B cell (primary cell): Measurements from ENCODE around the gene TBC1D17. TPM values are rescaled to one million over a fixed set of nuclear protein-coding genes. Genes with fewer than 3 reads are reported as not detected.

Source experiments
- ATAC-seq: fragments of 200-7000 bp; cut with Tn5 transposase; one replicate; pipeline ENCODE4 v1.10.0; 2021; ENCODE audit warnings: low read depth, mild to moderate bottlenecking, moderate number of reproducible peaks, moderate library complexity
- CTCF ChIA-PET: fragments of 350-600 bp; sonication (Branson Sonifier 250); formaldehyde crosslinking; loops from one replicate; lab custom pipeline; 2021; ENCODE audit warnings: antibody characterized with exemption, inconsistent platforms; lab: Charles Lee
- POLR2A ChIA-PET: fragments of 350-600 bp; sonication (Branson Sonifier 250); formaldehyde crosslinking; loops from one replicate; lab custom pipeline; 2021; ENCODE audit warnings: antibody characterized with exemption; lab: Charles Lee
- DNase-seq: peaks from one replicate; pipeline ENCODE4 v3.0.0; 2013
- H2AFZ ChIP-seq: 2 replicates; pipeline ENCODE4 v1.6.1; 2012; ENCODE audit warnings: mild to moderate bottlenecking, low read depth, low read length; ENCODE audit not compliant: insufficient read depth, poor library complexity, severe bottlenecking
- H3K27ac ChIP-seq, 2 donors: 1 replicate in 1 of 2; 2 replicates in 1 of 2; pipeline ENCODE4 v1.5.1; 2012 to 2013; ENCODE audit warnings: low read length in 2 of 2, mild to moderate bottlenecking in 2 of 2, moderate library complexity in 1 of 2
- H3K27me3 ChIP-seq, 4 experiments: fragments of 200-600 bp in 1 of 4; sonication (generic) in 1 of 4; replicated peaks in 1 of 4; 1 replicate in 2 of 4; 2 replicates in 2 of 4; pipeline versions ENCODE4 v1.6.1 to v1.7.0; 2013 to 2016; ENCODE audit warnings: low read length in 3 of 4, mild to moderate bottlenecking in 2 of 4, mixed read lengths in 1 of 4, moderate library complexity in 1 of 4; ENCODE audit not compliant: insufficient read depth in 4 of 4, control insufficient read depth in 3 of 4; ENCODE audit errors: control extremely low read depth in 1 of 4
- H3K36me3 ChIP-seq, 2 experiments: replicated peaks in 1 of 2; 1 replicate in 1 of 2; 2 replicates in 1 of 2; pipeline versions ENCODE4 v1.6.1 to v1.7.1; 2013; ENCODE audit warnings: low read length in 1 of 2; ENCODE audit not compliant: insufficient read depth in 2 of 2, control insufficient read depth in 1 of 2; ENCODE audit errors: control extremely low read depth in 1 of 2, extremely low read depth in 1 of 2
- H3K4me1 ChIP-seq, 2 donors: fragments of 200-600 bp in 1 of 2; sonication (generic) in 1 of 2; 1 replicate in 1 of 2; 2 replicates in 1 of 2; pipeline versions ENCODE4 v1.5.1 to v1.6.1; 2013 to 2017; ENCODE audit warnings: low read length in 2 of 2; ENCODE audit not compliant: control insufficient read depth in 2 of 2, insufficient read depth in 2 of 2
- H3K4me2 ChIP-seq: replicated peaks from 2 replicates; pipeline ENCODE3; 2012; ENCODE audit warnings: mild to moderate bottlenecking, low read depth, low read length; ENCODE audit not compliant: poor library complexity, severe bottlenecking
- H3K4me3 ChIP-seq, 5 experiments: fragments of 200-600 bp in 1 of 5; sonication (generic) in 1 of 5; 1 replicate in 3 of 5; 2 replicates in 2 of 5; pipeline versions ENCODE4 v1.5.1 to v1.7.0; 2011 to 2016; ENCODE audit warnings: low read length in 4 of 5, mild to moderate bottlenecking in 4 of 5, low read depth in 2 of 5, control low read depth in 1 of 5, moderate library complexity in 1 of 5; ENCODE audit not compliant: insufficient read depth in 1 of 5; ENCODE audit errors: control extremely low read depth in 1 of 5, extremely low read depth in 1 of 5
- H3K79me2 ChIP-seq: fragments of 200-600 bp; sonication (generic); one replicate; pipeline ENCODE4 v1.6.0; 2016; ENCODE audit warnings: low read length; ENCODE audit not compliant: control insufficient read depth, insufficient read depth
- H3K9ac ChIP-seq: fragments of 200-600 bp; sonication (generic); 2 replicates; pipeline ENCODE4 v1.6.1; 2017; ENCODE audit warnings: mild to moderate bottlenecking, low read length, moderate library complexity
- H3K9me3 ChIP-seq, 3 donors: one replicate each; pipeline versions ENCODE4 v1.6.1 to v1.7.1; 2013; ENCODE audit warnings: low read length in 2 of 3; ENCODE audit not compliant: control insufficient read depth in 2 of 3, insufficient read depth in 1 of 3; ENCODE audit errors: control extremely low read depth in 1 of 3
- H4K20me1 ChIP-seq: 2 replicates; pipeline ENCODE4 v1.6.0; 2012; ENCODE audit warnings: mild to moderate bottlenecking, low read length; ENCODE audit not compliant: insufficient read depth, control insufficient read depth, poor library complexity, severe bottlenecking
- H3K27ac Mint-ChIP-seq: one replicate; pipeline ENCODE4 v1.8.0; 2021; ENCODE audit warnings: mixed read lengths
- H3K27me3 Mint-ChIP-seq: one replicate; pipeline ENCODE4 v1.8.0; 2021; ENCODE audit warnings: mixed read lengths
- H3K4me1 Mint-ChIP-seq: one replicate; pipeline ENCODE4 v1.8.0; 2021; ENCODE audit warnings: mixed read lengths
- H3K4me3 Mint-ChIP-seq: one replicate; pipeline ENCODE4 v1.8.0; 2021; ENCODE audit warnings: mixed read lengths
- H3K9me3 Mint-ChIP-seq: one replicate; pipeline ENCODE4 v1.8.0; 2022; ENCODE audit warnings: mixed read lengths; ENCODE audit not compliant: insufficient read depth
- EZH2 ChIP-seq: IDR thresholded peaks from 2 replicates; pipeline ENCODE4 v1.6.1; 2012; ENCODE audit warnings: borderline replicate concordance, low read depth, mild to moderate bottlenecking, moderate library complexity, low read length; ENCODE audit not compliant: insufficient read depth, poor library complexity, severe bottlenecking
- WGBS: methylation state at CpG from one replicate; pipeline ENCODE4 v1.1.5; 2013; ENCODE audit warnings: missing lambda C conversion rate; ENCODE audit not compliant: insufficient coverage; 5-methylcytosine and 5-hydroxymethylcytosine counted together
- intact Hi-C: fragments of 100-400 bp; cut with micrococcal nuclease; formaldehyde crosslinking; loops from one replicate; pipeline ENCODE4 v1.10.0; 2022
- polyA plus RNA-seq: library from polyadenylated mRNA; depleted of rRNA; stranded (reverse); fragments of >200 nt; gene quantifications from 2 replicates; pipeline ENCODE4 v1.2.3, GENCODE V29; 2012
- total RNA-seq, 2 donors: library from RNA; stranded (reverse); fragments of 120-200 nt in 1 of 2; gene quantifications; 1 replicate in 1 of 2; 2 replicates in 1 of 2; pipeline versions ENCODE4 v1.2.3 to v1.2.4, GENCODE V29; 2013 to 2022
- TF ChIP-seq, protein P1 (sequence below): fragments of 200-600 bp; IDR thresholded peaks from one replicate; pipeline ENCODE4 v1.8.0; 2022; ENCODE audit warnings: antibody characterized with exemption, mild to moderate bottlenecking

Gene TBC1D17
- total and polyA plus RNA-seq, 2 donors (not counting 1 experiment from before 2014, with no cell fraction given) = 85.7 to 98.7 TPM

DNA sequence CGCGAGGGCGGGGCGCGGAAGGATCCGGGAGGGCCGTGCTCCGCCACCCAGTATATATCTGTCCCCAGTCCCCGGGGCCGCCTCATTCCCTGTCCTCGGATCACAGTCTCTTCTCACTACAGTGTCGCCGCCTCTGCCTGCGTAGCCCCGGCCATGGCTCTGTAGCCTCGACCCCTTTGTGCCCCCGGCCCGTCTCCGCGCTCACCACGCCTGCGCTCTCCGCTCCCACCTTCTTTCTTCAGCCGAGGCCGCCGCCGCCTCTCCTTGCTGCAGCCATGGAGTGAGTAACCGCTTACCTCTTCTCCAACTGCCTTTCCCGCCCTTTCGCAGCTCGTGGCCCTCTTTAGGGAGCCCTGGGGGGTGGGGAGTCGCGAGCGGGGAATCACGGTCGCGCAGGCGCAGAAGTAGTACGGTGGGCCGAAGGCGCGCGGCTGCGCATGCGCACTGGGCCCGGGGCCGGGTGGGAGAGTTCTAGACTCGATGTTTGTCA, 51.7 kb downstream of the TBC1D17 start, which contains the start of the genes ATF5 and NUP62:
Gene ATF5, plus strand, starts transcription at position 85 of the 490 bp plus-strand sequence. CDS start 1,646 bp downstream, outside the sequence.
Gene NUP62, minus strand, starts transcription at position 384 of the 490 bp plus-strand sequence. CDS start 19,697 bp downstream, outside the sequence.
- Mint-ChIP-seq H3K27ac (peak within 1 kb of the TSS; percentile 98), H3K9me3 (no peaks in the 10 kb centered on the region), H3K4me3 (peak within 1 kb of the TSS; percentile 100), H3K4me1 (peaks cover 58% of the 10 kb centered on the region), H3K27me3 (no peaks in the 10 kb centered on the region)
- DNase-seq = peak; percentile 96
- peaks cover 20 to 37% of the 10 kb centered on the region in 2 donors for H3K4me1 ChIP-seq
- peaks cover 40% of the 10 kb centered on the region for H4K20me1 ChIP-seq
- H2AFZ ChIP-seq = peak within 1 kb of the TSS; percentile 90
- H3K9ac ChIP-seq = peak within 1 kb of the TSS; percentile 92
- POLR2A ChIA-PET = interaction anchor here (0.7 to 3.1 kb wide), 15 partner anchors 11 to 1622 kb away, joined by 3 to 28 read pairs (median 5); partner anchors contain the start of genes AKT1S1, FUZ, PNKP and SCAF1
- H3K36me3 ChIP-seq = peaks cover 1 to 23% of the 10 kb centered on the region in 2 experiments
- WGBS = under 1% methylated on average over 44 of the region's 48 CpGs
- peak within 1 kb of the TSS; percentile 94 for H3K4me2 ChIP-seq
- intact Hi-C loops = loop anchor here (1.0 to 10.0 kb wide), 5 partner anchors 32 to 876 kb away; partner anchors contain the start of genes AKT1S1, TBC1D17 and VRK3
- peaks cover 0 to 3% (median 0%) of the 10 kb centered on the region in 3 donors for H3K9me3 ChIP-seq
- peak within 1 kb of the TSS; percentile 80 to 97 for H3K27ac ChIP-seq
- CTCF ChIA-PET = interaction anchor here (0.9 to 3.1 kb wide), 5 partner anchors 9 to 52 kb away, joined by 3 to 20 read pairs (median 8); partner anchors contain the start of genes AKT1S1 and TBC1D17
- peak; percentile 37 for ATAC-seq
- TF ChIP-seq, protein P1, sequence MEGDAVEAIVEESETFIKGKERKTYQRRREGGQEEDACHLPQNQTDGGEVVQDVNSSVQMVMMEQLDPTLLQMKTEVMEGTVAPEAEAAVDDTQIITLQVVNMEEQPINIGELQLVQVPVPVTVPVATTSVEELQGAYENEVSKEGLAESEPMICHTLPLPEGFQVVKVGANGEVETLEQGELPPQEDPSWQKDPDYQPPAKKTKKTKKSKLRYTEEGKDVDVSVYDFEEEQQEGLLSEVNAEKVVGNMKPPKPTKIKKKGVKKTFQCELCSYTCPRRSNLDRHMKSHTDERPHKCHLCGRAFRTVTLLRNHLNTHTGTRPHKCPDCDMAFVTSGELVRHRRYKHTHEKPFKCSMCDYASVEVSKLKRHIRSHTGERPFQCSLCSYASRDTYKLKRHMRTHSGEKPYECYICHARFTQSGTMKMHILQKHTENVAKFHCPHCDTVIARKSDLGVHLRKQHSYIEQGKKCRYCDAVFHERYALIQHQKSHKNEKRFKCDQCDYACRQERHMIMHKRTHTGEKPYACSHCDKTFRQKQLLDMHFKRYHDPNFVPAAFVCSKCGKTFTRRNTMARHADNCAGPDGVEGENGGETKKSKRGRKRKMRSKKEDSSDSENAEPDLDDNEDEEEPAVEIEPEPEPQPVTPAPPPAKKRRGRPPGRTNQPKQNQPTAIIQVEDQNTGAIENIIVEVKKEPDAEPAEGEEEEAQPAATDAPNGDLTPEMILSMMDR = no peak
- TF ChIP-seq EZH2 = no peak
- H3K4me3 ChIP-seq = peak within 1 kb of the TSS; percentile 70 to 98 (median 89)
- peaks cover 53% of the 10 kb centered on the region for H3K79me2 ChIP-seq
- H3K27me3 ChIP-seq = no peaks in the 10 kb centered on the region
